ENCODE measurements around the gene ALG9. TPM values are rescaled to one million over a fixed set of nuclear protein-coding genes. Genes with fewer than 3 reads are reported as not detected.
A peak's percentile ranks its signal among the peaks of the same experiment; 100 is the strongest.

Gene ALG9
- total RNA-seq, 1 donor from 2014 or later = 27.6 TPM

DNA sequence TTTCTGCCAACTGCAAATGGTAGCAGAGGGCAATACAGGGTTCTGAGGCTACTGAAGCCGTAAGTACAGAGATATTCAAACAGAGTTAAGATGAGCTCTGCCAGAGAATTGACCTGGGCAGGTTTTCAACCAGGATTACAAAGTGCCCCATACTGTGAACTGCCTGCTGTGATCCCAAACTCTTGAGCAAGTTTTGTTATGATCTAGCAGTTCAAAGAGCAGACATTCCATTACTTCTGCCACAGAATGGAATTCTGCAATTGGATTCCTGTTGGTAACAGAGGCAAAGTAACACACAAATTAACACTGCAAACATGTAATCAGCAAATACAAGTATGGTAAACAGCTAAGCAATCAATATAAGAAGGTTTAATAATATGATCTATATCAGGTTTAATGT, 31.2 kb downstream of the ALG9 start:
- DNase-seq (ENCODE audit: low spot score) (no peak), ATAC-seq (peak; percentile 14)
- intact Hi-C loops (cut with DNase I) = loop anchor here (10.0 kb wide), 2 partner anchors 55 to 275 kb away; no protein-coding TSS in a partner anchor

DNA sequence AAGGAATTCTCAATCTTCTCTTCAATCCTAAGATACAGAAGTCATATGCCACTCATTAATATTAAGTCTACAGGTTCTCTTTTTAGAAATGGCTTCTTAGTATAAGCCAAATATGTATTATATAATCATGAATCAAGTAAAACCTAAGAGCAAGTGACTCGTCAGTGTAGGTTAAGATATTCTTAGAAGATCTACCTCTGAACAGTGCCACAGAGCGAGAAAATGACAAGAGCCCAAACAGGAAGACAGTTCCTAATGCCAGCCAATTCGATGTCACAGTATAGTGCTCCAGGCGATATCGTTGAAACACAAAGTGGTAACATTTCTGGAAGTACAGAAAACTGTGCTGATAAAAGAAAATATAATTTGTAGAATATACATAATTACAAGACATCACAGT, 33.3 kb downstream of the ALG9 start:
- intact Hi-C loops (cut with DNase I) = no loop called here

DNA sequence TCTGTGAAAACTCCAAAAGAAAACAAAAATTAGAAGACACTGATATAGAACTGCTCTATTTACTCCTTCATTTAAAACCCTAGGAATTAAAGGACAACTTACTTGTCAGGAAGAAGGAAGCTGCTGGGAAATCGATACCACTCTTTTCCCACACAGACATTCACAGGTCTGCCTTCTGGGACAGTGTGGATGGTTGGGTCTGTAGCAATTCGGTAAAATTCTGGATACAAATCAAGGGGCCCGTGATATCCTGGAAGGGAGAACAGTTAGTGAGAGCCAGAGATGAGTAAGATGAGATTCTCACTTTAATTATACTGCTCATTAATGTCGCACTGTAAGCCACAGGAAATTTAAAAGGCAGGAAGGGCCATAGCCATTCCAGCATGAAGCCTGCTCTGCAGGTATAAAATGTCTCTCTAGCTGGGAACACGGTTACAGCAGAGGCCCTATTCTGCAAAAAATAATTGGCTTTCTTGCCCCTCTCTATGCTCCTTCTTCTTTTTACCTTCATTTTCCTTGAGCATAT, 34.0 kb downstream of the ALG9 start:
- intact Hi-C loops (cut with DNase I) = no loop called here
- ATAC-seq = no peak
- DNase-seq (ENCODE audit: low spot score) = no peak

More for the DNA sequence above, 33.3 kb downstream of the ALG9 start:
- ATAC-seq (no peak), DNase-seq (ENCODE audit: low spot score) (no peak)

DNA sequence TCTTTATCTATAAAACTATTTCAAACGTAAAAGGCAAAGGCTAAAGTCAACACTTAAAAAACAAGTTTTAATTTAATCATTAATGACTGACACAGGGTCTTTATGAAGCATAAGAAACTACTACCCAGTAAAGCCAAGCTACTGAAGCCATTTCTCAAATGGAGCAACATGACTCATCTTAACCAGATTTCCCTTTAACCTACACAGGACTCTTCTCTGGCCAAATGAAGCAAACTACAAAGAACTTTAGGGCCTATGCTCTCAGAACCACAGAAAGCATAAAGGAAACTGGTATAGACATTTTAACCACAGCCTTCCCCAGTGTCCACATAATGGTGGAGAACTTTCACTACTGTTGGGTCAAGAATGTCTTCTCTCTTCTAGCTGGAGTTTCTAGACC, 34.7 kb downstream of the ALG9 start:
- ATAC-seq (peak; percentile 20), DNase-seq (ENCODE audit: low spot score) (no peak)
- intact Hi-C loops (cut with DNase I) = no loop called here

DNA sequence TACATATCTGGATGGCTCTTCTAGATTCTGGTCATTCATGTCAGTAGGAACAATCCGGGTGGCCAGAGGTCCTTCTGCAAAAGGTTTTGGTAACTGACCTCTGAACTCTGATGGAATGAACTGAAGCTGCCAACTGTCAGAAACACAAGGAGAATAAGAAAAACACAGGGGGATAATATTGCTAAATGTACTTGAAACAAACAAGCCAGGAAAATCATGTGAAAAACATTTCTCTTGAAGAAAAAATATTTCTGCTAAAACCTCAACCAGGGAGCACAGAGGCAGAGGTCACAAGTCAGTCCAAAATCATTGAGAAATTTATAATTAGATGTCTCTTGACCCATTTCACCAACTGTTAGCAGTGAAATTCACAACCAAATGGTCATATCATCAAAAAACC, 35.2 kb downstream of the ALG9 start:
- intact Hi-C loops (cut with DNase I) = no loop called here
- peak; percentile 85 for ATAC-seq
- DNase-seq (ENCODE audit: low spot score) = no peak

DNA sequence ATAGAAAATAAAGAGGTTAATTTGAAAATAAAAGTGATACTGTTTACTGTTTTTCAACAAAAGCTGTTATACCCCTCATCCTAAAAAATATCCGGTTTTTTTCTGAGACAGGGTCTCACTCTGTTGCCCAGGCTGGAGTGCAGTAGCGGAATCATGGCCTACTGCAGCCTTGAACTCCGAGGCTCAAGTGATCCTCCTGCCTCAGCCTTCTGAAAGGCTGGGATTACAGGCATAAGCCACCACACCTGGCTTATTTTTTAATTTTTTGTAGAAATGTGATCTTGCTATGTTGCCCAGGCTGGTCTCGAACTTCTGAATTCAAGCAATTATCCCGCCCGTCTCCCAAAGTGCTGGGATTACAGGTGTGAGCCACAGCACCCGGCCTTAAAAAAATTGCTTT, 35.7 kb downstream of the ALG9 start:
- DNase-seq (ENCODE audit: low spot score) = no peak
- no peak for ATAC-seq
- intact Hi-C loops (cut with DNase I) = no loop called here

DNA sequence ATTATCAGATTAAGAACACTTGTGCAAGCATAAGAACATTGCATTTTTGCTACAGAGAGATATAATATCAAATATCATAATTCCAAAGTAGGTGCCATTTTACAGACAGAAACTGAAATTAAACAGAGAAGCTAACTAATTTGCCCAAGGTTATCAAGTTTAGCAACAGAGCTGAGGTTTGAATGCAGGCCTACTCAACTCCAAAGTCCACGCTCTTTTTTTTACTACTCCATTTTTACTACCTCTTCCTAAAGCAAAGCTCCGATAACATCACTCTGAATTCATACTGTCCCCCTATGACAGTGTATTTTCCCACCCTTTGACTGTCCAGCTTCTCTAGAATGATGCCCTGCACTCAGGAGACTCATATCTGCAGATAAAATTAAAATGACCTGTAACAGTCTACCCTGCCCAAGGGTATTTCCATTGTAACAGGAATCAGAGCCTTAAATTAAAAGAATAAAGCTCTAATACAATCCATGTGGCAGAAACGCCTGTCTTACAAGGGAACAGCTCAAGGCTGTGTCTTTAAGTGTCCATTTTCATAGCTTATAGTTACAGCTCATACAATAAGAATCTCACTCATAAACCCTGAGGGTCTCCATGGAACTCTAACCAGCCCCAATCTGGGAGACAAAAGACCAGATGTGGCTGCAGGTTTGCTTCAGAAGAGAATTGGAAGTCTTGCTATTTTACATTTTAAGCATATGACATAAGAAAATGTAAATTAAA, 36.8 kb downstream of the ALG9 start:
- DNase-seq (ENCODE audit: low spot score) (no peak), ATAC-seq (no peak)
- intact Hi-C loops (cut with DNase I) = no loop called here

DNA sequence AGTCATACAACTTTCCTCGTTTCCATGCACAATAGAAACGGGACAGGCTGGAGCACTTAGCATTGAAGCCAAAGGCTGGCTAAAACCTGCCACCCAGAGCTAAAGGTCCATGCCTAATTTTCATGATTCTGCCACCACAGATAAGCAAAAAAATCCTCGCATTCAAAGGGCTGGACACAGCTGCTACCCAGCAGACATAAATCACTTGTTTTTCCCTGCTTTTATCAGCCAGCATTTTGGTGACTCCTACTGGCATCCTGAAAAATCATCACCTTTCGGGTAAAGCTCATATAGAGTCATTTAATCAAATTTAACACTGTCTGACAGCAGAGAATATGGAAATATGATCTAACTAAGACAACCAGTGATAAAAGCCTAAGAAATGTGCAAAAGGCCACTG, 37.9 kb downstream of the ALG9 start:
- no peak for DNase-seq (ENCODE audit: low spot score)
- intact Hi-C loops (cut with DNase I) = no loop called here
- ATAC-seq = no peak

DNA sequence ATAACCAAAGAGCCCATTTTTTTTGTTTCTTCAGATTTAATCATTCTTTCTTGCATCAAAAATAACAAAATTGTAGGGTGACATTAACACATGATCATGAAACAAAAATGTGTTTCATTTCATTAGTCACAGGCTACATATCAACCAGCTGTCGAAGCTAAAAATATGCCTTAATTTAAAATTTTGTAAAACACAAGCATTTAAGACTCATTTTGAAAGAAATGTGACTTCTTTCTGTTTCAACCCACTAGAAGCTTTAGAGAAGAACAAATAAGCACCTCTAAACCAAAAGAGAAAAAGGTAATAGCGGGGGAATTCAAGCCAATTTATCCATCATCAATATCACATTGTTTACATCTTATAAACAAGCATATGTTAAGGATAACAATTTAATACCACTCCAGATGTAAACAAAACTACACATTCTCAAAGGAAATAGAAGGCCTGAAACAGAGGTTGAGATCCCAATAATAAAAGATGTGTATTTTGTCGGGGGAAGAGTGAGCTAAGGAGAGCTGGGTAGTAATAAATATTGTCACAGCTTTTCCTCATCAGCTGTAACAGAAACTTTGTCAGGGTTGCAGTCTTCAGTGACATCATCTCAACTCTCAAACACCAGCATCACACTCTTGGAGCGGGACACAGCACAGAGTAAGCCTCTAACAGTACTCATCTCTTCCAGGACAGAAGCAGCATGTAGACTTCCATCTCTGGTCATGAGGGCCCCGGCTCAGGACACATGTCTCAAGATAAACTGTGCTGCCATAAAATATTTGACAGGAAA, 42.0 kb downstream of the ALG9 start:
- DNase-seq (ENCODE audit: low spot score) = no peak
- no peak for ATAC-seq
- intact Hi-C loops (cut with DNase I) = no loop called here

DNA sequence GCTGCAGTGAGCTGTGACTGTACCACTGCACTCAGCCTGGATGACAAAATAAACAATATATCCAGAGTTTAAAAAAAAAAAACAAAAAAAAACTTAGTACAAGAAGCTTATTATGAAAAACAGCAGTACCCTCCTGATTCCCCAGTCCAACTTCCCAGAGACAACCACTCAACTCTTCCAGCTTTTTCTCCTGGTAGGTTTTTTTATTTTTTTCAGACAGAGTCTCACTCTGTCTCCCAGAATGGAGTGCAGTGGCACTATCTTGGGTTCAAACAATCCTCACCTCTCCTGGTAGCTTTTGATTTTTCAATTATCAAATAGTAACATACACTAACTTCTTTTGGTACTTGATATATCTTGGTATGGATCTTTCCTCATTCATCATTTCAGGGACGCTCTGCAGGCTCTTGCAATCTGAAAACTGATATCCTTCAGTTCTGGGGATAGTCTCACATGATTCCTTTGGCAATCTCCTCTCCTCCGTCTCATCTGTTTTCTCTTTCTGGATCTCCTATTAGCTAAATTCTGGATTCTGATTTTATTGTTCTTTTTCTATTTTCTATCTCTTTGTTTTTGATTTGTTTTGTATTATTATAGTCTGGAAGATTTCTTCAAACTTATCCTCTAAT, 44.9 kb downstream of the ALG9 start:
- ATAC-seq (peak; percentile 73), DNase-seq (ENCODE audit: low spot score) (no peak)
- intact Hi-C loops (cut with DNase I) = no loop called here

DNA sequence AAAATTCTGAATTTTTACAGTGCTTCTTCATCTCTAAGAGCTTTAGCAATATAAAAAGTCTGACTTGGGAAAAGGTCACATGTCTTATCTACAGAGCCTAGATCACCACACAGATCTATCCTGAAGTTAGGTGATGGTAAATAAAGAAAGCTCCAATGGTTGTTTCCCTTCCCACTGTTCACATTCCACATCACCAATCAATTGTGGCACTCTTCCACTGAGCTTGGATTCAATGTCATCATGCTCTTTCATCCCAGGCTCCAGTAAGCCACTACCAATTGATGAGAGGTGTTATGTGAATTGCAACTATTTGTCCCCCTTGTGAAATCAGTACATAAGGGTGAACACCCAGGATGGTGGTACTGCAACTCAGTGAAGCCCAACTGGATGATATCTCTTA, 47.8 kb downstream of the ALG9 start:
- DNase-seq (ENCODE audit: low spot score) (no peak), ATAC-seq (no peak)
- intact Hi-C loops (cut with DNase I) = no loop called here

DNA sequence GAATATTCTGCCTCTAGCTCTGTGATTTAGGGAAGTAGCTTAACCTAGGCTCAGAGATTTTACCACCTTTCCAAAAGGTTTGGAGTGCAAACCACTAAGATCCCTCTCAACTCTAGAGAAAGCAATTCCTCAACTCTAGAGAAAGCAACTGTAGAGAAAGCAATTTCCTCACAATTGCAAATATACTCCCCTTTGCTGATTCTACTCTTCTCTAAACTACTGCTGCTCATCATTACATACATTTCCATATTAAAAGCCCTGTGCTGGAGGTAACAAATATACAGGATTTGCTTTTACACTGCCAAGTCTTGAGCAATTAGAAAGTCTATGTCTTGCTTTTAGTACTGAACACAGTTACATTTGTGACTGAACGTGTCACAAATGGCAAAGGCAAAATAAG, 48.2 kb downstream of the ALG9 start:
- ATAC-seq (no peak), DNase-seq (ENCODE audit: low spot score) (no peak)
- intact Hi-C loops (cut with DNase I) = no loop called here

DNA sequence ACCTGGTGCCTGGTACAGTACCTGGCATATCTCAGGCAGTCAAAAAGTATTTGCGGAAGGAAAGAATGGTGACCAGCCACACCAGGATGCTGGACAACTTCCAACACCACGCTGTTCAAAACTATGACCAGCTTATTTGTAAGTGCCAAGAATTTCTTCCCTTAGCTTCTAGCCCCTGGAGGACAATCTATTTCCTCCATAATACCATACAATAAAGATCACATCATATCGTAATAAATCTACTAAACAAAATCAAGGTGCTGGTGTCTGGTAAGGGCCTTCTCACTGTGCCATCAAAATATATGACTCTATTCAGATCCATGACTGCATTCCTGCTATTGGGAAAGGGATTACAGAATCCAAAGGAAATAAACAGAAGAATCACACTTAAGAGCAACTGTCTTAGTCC, 51.5 kb downstream of the ALG9 start:
- no peak for DNase-seq (ENCODE audit: low spot score)
- peak; percentile 75 for ATAC-seq
- intact Hi-C loops (cut with DNase I) = no loop called here

DNA sequence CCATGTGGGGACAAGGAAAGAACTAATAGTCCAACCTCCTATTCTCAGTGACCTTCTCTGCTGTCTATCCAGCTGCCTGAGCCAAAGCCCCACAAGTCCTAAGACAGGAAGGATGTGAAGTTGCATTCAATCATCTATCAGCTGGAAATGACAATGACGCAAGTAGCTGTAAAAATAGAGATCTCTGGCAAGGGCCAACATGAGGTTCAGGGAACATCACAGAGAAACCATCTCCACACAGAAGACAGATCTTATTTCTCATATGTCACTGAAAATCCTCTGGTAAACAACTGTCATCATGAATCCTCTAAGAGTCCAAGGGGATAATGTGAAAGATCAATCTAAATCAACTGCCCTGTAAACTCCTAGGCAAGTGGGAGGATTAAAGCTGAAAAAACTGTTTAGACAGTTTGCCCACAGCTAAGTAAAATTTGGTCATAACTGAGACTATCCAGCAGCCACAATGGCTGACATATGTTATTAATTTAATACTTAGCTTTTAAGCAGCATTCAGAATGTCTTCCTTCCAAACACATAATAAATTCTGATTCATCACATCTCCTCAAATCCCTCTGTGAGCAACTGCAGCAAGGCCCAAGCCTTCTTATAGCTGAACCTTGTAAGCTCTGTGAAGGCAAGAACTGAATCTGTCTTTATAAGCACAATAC, 52.1 kb downstream of the ALG9 start:
- DNase-seq (ENCODE audit: low spot score) (no peak), ATAC-seq (peak; percentile 91)
- intact Hi-C loops (cut with DNase I) = no loop called here

DNA sequence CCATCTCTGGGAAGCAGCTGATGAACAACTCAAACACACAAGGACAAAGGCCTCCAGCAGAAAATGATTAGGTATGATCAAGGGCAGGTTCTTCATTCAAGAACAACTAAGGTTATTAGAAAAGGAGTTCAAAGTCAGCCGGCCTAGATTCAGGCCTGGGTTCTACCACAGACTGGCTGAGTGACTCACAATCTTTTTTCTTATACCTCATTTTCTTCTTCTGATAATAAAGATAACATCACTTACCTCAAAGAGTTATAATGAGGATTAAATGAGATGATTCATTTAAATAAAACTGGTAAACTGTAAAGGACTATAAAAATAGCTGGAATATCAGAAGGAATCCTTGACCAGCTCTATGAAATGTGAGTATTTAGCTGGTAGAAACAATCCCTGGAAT, 55.9 kb downstream of the ALG9 start:
- ATAC-seq (no peak), DNase-seq (ENCODE audit: low spot score) (no peak)
- intact Hi-C loops (cut with DNase I) = no loop called here

DNA sequence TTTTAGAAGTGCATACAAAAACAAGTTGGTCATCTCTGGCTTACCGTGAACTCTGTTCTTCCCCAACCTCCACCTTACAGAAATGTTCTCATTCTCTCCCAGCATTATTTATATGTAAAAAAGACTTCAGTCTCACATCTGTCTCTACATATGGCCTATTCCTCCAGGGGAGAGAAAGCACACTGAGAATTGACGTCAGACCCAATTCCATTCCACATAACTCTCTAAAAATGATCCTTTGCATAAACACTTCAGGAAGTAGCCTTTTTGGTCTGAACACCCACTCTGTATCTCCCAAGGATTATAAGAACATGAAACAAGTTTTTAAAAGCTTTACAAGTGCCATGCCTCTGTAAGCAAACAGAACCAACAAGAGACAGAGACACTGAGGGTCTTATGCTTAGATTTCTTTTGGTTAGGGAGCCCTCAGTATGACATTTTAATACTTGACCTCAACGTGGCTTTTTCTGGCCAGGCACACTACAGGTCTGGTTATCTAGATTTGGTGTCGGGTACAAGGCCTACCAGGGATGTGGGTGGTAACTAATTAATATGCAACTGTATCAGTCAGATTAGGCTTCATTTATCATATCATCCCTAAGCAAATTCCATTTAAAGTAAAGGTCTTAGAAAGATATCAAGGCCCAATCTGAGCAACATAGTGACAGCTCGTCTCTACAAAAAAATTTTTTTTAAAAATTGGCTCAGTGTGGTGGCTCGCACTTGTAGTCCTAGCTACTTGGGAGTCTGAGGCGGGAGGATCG, 56.6 kb downstream of the ALG9 start:
- ATAC-seq = no peak
- intact Hi-C loops (cut with DNase I) = no loop called here
- DNase-seq (ENCODE audit: low spot score) = no peak

DNA sequence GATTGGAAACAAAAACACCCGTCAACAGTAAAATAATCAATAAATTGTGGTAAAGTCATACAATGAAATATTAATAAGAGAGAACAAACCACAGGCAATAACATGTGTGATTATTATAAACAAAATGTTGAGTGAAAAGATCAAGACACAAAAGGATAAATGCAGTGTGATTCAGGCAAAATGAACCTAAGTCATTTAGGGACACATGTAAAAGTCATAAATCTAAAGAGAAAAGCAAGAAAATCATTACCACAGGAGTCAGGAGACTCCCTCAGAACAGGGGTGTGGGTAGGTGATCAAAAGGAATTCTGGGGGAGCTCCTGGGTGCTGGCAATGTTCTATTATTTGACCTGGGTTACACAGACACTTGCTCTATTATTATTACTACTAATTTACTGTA, 57.3 kb downstream of the ALG9 start:
- ATAC-seq (no peak), DNase-seq (ENCODE audit: low spot score) (no peak)
- intact Hi-C loops (cut with DNase I) = no loop called here

DNA sequence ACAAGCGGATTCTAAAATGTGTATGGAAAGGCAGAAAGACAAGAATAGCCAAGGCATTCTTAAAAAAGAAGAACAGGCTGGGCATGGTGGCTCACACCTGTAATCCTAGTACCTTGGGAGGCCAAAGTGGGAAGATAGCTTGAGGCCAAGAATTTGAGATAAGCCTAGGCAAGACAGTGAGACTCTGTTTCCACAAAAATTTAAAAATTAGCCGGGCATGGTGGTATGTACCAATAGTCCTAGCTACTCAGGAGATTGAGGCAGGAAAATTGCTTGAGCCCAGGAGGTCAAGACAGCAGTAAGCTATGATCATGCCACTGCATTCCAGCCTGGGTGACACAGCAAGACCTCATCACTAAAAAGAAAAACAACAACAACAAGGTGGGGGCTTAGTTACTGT, 59.2 kb downstream of the ALG9 start:
- intact Hi-C loops (cut with DNase I) = no loop called here
- DNase-seq (ENCODE audit: low spot score) (no peak), ATAC-seq (no peak)

DNA sequence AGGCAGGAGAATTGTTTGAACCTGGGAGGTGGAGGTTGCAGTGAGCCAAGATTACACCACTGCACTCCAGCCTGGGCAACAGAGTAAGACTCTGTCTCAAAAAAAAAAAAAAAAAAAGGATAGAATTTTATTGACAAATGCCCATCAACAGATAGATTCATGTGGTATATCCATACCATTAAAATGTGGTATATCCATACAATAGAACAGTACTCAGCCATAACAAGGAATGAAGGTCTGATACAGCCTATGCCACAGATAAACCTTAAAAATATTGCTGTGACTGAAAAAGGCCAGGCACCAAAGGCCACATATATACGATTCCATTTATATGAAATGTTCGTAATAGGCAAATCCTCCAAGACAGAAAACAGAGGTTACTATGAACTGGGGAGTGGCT, 59.9 kb downstream of the ALG9 start:
- ATAC-seq (no peak), DNase-seq (ENCODE audit: low spot score) (no peak)
- intact Hi-C loops (cut with DNase I) = no loop called here

Measured in sciatic nerve (tissue), 2 donors.